ENCODE data around the gene ADCY4.
A peak's percentile ranks its signal among the peaks of the same experiment; 100 is the strongest.
"Not testable (repeated sequence)": the region's sequence is repeated elsewhere in the genome, so short reads cannot be mapped to it uniquely, and the experiment has no call there.

The ADCY4 gene

DNA sequence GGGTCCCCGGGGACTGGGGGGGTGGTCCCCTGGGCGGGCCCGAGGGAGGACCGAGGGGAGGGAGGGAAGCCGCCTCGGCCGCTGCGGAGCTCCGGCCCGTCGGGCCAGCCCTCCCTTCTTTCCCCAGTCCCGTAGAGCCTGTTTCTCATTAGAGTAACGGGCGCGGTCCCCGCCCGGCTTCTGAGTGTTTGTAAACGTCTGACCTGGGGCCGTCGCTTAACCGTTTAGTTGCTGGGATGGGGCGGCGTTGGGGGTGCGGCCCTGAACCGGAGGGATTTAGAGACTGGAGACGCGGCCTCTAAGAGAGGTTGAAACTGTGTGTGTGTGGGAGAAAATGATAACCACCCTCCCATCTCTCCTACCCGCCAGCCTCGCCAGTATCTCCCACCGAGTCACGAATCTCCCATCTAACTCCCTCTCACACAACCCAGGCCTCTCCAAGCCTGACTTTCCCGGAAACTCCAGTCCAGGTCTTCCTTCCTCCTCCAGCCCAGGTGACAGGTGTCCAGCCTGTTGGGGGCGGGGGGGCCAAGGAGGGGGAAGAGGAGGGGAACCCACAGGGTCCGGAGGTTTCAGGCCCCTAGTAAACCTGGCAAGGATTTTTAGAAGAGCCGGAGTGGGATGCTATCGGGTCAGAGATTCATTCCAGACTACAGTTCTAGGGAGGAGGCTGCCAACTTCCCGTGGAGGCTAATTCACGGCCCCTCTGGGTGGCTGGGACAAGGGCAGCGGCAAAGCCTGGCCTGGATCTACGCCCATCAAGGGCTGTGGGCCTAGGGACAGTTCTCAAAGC, 32.0 kb upstream of the ADCY4 start:
- FAIRE-seq = peak; percentile 86

DNA sequence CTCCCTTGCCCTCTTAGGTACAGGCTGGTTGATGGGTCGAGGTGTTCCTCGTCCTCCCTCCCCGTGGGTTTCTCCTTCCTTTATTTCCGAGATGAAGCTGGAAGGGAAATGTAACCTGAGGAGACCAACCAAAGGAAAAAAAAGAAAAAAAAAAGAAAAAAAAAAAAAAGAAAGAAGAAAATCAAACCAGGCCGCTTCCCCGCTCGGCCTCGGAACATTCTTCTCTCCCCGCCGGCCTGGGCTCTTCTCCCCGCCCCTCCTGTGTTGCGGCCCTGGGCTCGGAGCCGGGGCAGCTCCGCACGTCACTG, 31.5 kb upstream of the ADCY4 start:
- FAIRE-seq = no peak

DNA sequence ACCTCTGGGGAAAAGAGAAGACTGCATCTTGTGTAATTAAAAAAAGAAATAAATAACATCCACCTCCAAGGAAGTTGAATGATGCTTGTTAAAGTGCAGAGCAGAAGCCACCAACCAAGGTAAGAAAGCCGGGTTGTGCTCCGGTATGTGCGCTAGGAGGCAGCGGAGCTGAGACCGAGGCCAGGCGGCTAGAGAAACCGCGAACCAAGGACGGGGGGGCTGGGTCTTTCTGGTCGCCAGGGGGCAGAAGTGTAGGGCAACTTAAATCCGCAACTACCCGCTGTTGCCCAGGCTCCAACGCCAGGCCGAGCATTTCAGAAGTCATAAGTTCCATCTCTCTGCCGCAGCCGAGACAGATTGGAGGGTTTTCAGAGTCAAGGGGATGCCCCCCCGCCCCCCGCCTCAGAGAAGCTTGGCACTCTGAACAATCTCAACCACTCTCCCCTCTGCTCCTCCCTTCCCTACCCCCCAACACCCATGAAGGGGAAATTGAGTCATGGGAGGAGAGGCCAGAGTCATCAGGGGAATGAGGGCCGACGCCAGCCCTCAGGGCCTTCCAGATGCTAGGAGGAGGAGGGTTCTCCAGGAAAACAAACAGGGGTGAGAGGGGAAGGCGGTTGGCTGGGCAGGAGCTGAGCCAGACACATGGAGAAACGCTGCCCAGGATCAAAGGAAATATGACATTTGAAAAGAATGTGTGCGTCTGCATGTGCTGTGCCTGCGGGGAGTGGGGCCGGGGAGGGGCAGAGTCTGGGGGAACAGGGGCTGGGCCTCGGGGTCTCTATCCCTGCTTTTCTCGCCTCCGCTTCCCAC, 30.9 kb upstream of the ADCY4 start:
- peak; percentile 95 for FAIRE-seq

DNA sequence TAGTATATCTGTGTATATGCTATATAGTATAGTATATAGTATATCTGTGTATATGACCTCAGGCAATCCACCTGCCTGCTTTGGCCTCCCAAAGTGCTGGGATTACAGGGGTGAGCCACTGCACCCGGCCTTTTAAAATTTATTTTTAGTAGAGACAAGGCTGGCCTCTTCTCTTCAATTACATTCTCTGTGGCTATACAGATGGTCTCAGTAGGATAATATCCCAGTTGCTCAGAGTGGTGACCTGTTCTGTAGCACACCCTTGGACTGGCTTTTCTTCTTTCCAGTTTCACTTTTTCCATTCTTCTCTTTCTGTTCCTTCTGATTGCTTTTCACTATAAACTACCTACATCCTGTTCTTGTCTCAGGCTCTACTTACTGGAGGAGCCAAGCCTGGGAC, 30.0 kb upstream of the ADCY4 start:
- FAIRE-seq = no peak

DNA sequence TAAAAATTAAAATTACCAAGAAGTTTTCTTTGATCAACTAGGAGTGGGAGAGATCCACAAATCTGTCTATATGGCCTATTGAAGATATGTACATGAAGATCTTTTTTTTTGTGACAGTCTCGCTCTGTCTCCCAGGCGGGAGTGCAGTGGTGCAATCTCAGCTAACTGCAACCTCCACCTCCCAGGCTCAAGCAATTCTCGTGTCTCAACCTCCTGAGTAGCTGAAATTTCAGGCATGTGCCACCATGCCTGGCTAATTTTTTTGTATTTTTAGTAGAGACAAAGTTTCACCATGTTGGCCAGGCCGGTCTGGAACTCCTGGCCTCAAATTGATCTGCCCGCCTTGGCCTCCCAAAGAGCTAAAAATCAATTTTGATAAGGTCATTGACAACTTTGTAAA, 28.5 kb upstream of the ADCY4 start:
- no peak for FAIRE-seq

DNA sequence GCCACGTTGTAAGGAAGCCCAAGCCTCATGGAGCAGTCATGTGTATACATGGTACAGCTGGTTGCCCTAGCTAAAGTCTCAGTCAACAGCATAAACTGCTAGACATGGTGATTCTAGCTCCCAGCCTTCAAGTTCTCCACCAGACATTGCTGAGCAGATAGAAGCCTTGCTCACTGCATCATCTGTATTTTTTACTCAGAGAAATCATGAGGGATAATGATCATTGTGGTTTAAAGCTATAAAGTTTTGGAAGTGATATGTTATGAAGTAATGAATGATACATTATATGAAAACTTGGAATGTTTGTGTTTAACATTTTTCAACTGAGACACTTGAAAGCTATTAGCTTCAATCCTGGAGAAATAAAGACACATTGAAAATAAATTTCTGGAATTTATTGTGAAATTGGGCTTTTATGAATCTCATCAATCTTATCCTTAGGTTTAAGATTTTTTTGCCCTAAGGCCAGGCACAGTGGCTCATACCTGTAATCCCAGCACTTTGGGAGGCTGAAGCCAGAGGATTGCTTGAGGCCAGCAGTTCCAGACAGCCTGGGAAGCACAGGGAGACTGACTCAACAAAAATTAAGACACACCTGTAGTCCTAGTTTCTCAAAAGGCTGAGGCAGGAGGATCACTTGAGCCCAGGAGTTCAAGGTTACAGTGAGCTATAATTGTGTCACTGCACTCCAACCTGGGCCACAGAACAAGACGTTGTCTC, 27.5 kb upstream of the ADCY4 start:
- no peak for FAIRE-seq

DNA sequence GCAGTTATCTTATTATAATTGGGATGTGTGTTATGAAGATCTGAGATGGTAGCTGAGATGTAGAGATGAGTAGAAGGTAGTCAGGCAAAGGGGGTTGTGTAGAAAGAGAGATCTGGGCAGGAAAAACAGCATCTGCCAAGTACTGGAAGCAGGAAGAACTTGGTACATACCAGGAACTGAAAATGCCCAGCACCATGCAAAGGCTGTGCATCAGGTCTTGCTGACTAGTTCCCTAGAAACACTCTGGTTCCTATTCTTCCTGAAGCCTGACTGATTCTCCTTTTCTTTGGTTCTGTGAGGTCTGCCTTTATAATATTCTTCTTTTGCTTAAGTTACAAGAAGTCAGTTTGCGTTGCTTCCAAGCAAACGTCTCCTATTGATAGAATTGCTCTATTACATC, 26.5 kb upstream of the ADCY4 start:
- FAIRE-seq = no peak

DNA sequence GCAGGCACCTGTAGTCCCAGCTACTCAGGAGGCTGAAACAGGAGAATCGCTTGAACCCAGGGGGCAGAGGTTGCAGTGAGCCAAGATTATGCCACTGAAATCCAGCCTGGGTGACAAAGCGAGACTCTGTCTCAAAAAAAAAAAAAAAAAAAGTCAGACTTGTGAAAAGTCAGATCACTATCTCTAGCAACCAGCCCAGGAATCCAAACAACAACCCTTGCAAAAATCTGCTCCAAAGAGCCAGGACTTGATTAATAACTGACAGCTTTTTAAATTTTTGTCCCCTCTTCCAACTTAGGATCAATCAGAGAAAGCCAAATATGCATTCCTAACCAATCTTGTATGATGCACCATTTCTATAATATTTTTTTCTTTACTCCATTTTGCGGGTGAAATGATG, 25.4 kb upstream of the ADCY4 start:
- no peak for FAIRE-seq

DNA sequence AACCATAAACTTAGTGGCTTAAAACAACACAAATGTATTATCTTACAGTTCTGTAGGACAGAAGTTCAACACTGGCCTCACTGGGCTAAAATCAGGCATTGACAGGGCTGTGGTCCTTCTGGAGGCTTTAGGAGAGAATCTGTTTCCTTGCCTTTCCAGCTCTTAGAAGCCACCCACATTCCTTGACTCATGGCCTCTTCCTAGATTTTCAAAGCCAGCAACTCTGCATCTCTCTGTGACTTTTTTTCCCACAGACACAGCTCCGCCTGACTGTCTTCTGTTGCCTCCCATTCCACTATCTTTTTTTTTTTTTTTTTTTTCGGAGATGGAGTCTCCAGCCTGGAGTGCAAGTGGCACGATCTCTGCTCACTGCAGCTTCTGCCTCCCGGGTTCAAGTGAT, 21.3 kb upstream of the ADCY4 start:
- FAIRE-seq = no peak

DNA sequence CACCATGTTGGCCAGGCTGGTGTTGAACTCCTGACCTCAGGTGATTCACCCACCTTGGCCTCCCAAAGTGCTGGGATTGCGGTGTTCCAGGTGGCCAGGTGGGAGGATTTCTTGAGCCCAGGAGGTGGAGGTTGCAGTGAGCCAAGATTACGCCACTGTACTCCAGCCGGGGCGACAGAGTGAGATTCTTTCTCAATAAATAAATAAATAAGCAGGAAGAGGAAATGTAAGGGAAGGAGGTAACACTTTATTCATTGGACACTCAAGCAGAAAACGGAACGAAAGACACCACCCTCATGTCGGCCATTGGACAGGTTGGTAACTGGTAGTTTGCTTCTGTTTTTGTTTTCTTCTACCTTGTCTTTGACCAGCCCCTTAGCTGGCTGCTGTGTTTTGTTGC, 20.1 kb upstream of the ADCY4 start:
- no peak for FAIRE-seq

DNA sequence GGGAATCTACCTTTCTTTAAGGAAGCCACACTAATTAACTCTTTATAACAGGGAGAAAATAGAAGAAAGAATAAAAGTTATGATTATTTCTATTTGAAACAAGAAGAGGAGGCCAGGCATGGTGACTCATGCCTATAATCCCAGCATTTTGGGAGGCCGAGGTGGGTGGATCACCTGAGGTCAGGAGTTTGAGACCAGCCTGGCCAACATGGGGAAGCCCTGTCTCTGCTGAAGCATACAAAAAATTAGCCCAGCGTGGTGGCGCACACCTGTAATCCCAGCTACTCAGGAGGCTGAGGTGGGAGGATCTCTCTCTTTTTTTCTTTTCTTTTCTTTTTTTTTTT, 19.6 kb upstream of the ADCY4 start:
- FAIRE-seq = not testable (repeated sequence)

DNA sequence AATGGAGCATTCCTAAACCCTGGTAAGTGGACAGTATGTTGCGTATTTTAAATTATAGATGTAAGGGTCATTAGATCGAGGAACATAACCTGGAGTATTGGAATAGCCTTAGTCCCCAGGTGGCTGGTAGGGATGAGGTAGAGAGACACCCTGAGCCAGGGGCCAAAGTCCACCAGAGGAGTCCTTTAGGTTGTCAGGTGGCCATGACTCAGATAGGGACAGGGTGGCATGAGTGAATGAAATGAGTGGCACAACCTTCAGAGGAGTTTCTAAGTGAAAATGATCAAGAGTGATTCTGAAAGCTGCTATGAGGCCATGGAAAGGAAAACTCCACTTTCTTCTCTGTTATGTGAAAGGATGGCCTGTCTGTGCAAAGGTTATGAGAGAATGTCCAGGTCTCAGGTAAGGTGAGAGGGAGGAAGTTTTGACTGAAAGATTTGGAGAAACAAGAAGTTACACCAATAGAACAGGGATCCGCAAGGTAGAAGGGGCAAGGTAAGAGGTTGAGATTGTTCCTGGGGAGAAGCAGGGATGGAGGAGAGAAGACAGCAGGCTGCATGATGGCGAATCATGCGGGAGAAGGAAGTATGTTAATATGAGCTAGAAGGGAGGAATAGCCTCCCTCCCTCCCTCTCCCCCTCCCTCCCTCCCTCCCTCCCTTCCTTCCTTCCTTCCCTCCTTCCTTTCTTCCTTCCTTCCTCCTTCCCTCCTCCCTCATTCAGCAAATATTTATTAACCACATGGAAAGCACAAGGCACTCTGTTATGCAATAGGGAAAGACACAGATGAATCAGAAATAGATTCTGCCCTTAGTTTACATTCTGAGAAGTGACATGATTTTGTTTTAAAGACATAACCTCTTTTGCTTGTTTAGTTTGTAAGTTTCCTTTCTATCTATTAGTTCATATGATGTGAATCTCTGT, 18.9 kb upstream of the ADCY4 start:
- no peak for FAIRE-seq

DNA sequence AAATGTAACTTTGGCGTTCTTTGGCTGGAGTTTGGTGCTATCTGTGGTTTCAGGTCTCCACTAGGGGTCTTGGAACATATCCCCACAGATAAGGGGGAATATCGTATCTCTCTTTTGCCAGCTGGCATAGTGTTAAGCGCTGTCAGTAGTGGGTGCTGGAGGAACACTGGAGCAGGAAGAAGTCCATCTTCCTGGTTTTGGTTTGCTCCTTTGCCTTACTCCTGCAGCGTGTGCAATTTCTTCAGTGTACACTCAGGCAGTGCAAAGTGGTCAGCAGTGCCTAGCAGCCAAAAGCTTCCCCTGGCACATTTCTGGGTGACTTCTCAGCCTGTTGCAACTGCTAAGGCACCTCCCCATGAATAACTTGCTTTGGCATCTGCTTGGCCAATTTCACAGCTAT, 16.6 kb upstream of the ADCY4 start:
- no peak for FAIRE-seq

DNA sequence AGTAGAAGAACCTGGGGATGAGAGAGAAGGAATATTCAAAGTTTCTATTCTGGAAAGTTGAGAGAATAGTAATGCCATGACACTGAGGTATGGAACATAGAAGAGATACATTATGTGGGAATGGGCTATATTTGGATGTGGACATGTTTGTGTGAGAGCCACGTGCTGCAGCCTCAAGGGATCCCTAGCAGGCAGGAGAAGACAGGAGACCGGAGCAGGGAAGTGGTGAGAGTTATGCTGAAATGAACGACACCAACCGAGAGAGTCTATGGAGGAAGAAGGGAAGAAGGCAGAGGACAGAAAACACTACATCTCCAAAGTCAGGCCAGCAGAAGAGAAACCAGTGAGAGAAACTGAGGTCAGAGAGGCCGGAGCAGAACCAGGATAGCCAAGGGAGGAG, 14.9 kb upstream of the ADCY4 start:
- no peak for FAIRE-seq

DNA sequence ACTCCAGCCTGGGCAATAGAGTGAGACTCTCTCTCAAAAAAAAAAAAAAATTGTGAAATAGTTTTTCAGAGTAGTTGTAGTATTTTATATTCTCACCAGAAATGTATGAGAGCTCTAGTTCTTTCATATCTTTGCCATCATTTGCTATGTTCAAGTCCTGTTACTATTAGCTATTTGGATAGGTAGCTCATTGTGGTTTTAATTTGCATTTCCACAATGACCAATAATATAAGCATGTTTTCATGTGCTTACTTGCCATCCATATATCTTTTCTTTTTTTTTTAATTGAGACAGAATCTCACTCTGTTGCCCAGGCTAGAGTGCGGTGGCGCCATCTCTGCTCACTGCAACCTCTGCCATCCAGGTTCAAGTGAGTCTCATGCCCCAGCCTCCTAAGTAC, 13.3 kb upstream of the ADCY4 start:
- no peak for FAIRE-seq

DNA sequence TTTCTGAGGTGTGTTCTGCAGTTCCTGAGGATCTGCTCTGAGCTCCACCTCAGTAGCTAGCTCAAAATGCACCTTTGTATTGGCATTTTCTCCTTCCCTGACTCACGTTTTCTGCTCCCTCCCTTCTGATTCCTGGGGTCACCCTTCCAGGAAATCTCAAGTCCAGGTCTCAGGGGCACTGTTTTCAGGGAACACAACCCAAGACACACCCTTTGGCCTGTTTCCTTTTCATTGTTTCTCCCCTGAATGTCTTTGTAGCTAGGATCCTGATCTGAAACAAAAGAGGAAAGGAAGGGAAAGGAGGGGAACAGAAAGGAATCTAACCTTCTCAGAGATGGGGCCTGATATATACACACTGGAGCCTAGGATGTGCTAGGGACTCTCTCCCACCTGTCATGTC, 12.3 kb upstream of the ADCY4 start:
- no peak for FAIRE-seq

DNA sequence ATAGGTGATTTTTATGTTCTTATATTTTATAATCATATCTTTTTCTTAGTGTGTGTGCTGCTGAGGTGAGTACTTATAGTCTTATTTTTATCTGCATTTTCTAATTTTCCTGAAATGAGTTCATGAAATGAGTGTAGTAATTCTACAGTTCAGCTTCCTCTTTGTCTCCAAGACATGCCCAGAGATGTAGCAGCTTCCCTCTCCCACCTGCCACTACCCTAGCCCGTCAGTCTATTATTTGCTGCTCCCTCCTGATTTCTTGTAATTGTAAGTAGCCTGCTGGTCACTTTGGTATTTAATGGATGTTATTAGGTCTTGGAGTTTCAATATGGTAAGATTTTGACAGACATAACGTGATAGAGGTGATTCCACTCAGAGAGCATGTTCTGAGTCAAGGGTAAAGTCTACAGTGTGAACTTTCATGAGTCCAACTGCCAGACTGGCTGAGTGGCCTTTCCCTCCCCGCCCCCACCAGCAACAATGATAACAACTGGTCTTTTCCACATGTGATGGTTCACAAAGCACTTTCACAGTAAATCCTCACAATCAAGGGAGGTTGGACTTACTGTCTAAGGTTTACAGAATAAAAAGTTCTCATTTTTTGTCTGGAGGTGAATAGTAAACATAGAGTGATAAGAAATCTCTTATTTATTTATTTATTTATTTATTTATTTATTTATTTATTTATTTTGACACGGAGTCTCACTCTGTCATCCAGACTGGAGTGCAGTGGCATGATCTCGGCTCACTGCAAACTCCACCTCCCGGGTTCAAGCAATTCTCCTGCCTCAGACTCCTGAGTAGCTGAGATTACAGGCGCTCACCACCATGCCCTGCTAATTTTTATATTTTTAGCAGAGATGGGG, 9.2 kb upstream of the ADCY4 start:
- no peak for FAIRE-seq

DNA sequence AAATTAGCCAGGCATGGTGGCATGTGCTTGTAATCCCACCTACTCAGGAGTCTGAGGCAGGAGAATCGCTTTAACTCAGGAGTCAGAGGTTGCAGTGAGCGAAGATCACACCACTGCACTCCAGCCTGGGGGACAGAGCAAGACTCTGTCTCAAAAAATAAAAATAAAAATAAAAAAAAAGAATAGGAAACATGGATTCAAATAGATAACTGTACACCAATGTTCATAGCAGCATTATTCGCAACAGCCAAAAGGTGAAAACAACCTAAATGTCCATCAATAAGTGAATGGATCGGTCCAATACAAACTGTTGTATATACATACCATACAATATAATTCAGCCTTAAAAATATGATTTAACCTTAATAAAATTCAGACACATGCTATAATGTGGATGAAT, 8.0 kb upstream of the ADCY4 start:
- FAIRE-seq = no peak

DNA sequence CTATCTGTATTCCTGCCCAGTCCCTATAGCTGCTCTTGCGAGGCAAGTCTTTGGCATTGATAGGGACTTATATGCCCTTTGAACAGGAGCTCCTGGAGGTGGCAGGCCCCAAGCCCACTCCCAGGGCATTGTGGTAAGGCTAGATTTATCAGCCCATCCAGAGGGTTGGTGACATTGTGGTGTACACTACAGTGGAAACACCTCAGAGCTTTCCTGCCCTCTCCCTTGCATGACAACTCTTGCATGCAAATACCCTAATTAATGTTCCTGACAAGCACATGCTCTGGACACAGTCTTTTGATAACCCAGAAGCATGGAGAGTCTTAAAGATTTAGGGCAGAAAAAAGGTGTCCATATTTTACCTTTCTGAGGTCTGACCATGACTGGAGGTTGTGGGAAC, 5.7 kb upstream of the ADCY4 start:
- no peak for FAIRE-seq

DNA sequence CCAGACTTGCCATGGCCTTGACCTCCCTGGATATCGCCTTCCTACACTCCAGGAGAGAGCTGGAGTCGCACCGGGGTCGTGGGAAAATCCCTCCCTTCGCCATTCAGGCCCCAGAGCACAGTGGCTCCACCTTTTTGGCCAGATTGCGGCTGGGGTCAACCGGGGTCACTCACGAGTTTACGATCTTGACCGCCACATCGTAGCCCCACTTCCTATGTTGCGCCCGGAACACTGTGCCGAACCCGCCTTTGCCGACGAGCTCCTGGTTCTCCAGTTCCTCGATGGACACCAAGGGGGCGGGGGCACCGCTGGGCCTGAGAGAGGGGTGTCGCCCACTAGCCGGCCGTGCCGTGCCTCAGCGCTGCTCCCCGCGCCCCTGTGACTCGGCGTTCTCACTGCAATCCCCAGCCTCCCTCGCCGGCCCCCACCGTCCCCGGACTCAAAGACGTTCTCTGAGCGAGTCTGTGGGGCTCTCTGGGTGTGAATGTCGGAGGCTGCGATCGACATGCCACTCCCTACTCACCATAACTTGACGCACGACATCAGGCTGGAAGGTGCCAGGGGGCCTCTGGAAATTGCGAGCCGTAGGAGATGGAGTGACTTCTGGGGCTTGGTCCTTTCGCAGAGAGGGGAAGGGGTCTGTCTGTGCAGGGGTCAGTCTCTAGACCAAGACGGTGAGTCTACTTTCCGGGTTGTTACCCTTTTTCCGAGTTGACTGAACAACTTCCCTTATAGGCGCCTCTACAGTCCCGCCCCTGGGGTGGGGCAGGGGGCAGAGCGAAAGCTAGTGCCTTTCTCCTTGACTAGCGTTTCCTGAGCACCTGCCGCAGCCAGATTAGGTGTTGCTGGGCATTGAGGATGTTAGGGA, 4.6 kb upstream of the ADCY4 start, which contains the start of gene RIPK3:
TSS of gene RIPK3 (minus strand) at position 708 of the 868 bp plus-strand sequence. CDS start at position 543, 165 bp downstream.
- FAIRE-seq = no peak

DNA sequence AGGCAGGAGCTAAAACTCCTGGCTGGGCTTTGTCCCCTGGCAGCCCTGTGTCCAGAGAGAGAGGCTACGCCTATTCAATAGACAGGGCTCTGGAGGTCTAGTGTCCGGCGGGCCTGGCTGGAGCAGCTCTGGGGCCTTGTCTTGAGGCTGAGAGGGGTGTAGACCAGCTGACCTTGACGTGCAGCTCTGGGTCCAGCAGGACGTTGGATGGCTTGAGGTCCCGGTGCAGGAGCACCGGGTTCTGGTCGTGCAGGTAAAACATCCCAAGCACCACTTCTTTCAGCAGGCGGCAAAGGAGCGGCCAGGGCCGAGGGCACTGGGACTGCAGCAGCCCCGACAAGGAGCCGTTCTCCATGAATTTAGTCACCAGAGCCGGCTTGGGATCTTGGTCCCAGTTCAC, 4.0 kb upstream of the ADCY4 start:
- FAIRE-seq = no peak

All from A204.1 (cell line).